ENCODE data around the gene KSR1. TPM values are rescaled to one million over a fixed set of nuclear protein-coding genes. Genes with fewer than 3 reads are reported as not detected.

KSR1 gene
- total and polyA plus RNA-seq, 9 of the 15 experiments (the other 6 are each of a cell fraction or from before 2014, with no cell fraction given) = 1.4 to 51.7 (median 18.4) TPM

GRCh38 chr17:27596566-27597187, 140.4 kb downstream of the KSR1 start (continued):
- no peak for TF ChIP-seq ZZZ3 (IDR thresholded peaks at IDR 0.05)
- no peak for TF ChIP-seq DNMT1 (IDR thresholded peaks at IDR 0.05)
- TF ChIP-seq TBP (optimal IDR thresholded peaks at IDR 0.05; ENCODE audit: low read depth, low read length) = no peak
- no peak for TF ChIP-seq TEAD2 (tag; IDR thresholded peaks at IDR 0.05)
- no peak for TF ChIP-seq ZBTB33 (CRISPR knock-in tag; IDR thresholded peaks at IDR 0.05)
- TF ChIP-seq CUX1 (CRISPR knock-in tag; IDR thresholded peaks at IDR 0.05) = no peak
- TF ChIP-seq CBX8 (IDR thresholded peaks at IDR 0.05; ENCODE audit: borderline replicate concordance, extremely low read depth, low read depth, low read length, poor library complexity, severe bottlenecking) = no peak
